ENCODE measurements around the gene METTL24.

Gene METTL24

GRCh38 chr6:110226261-110226660 lies 131.9 kb downstream of the METTL24 start:
- no peak overlapping the region for H3K4me3 ChIP-seq (ENCODE audit: low read depth, low read length)
- DNase-seq (ENCODE audit: low read depth) = no peak

- H3K4me3 ChIP-seq (ENCODE audit: low read depth, low read length) = no peak overlapping the region
- no peak for DNase-seq (ENCODE audit: low read depth)
Observed at GRCh38 chr6:110221738-110222137, 136.4 kb downstream of the METTL24 start.

GRCh38 chr6:110217266-110217665 lies 140.9 kb downstream of the METTL24 start:
- no peak for DNase-seq (ENCODE audit: low read depth)
- H3K4me3 ChIP-seq (ENCODE audit: low read depth, low read length) = no peak overlapping the region

- DNase-seq (ENCODE audit: low read depth) = no peak
- H3K4me3 ChIP-seq (ENCODE audit: low read depth, low read length) = no peak overlapping the region
Observed at GRCh38 chr6:110216140-110216539, 142.0 kb downstream of the METTL24 start.

GRCh38 chr6:110214338-110214737 lies 143.8 kb downstream of the METTL24 start:
- no peak overlapping the region for H3K4me3 ChIP-seq (ENCODE audit: low read depth, low read length)
- DNase-seq (ENCODE audit: low read depth) = no peak

- H3K4me3 ChIP-seq (ENCODE audit: low read depth, low read length) = no peak overlapping the region
- no peak for DNase-seq (ENCODE audit: low read depth)
Observed at GRCh38 chr6:110211753-110212152, 146.4 kb downstream of the METTL24 start.

- no peak overlapping the region for H3K4me3 ChIP-seq (ENCODE audit: low read depth, low read length)
- DNase-seq (ENCODE audit: low read depth) = no peak
Observed at GRCh38 chr6:110207652-110208051, 150.5 kb downstream of the METTL24 start.

- no peak overlapping the region for H3K4me3 ChIP-seq (ENCODE audit: low read depth, low read length)
- no peak for DNase-seq (ENCODE audit: low read depth)
Observed at GRCh38 chr6:110201151-110201884, 156.8 kb downstream of the METTL24 start.

- no peak overlapping the region for H3K4me3 ChIP-seq (ENCODE audit: low read depth, low read length)
- DNase-seq (ENCODE audit: low read depth) = no peak
Observed at GRCh38 chr6:110198561-110198960, 159.6 kb downstream of the METTL24 start.

GRCh38 chr6:110196874-110197273 lies 161.3 kb downstream of the METTL24 start:
- no peak overlapping the region for H3K4me3 ChIP-seq (ENCODE audit: low read depth, low read length)
- no peak for DNase-seq (ENCODE audit: low read depth)

GRCh38 chr6:110195639-110196038 lies 162.5 kb downstream of the METTL24 start:
- DNase-seq (ENCODE audit: low read depth) = no peak

More at GRCh38 chr6:110195639-110196038, 162.5 kb downstream of the METTL24 start:
- no peak overlapping the region for H3K4me3 ChIP-seq (ENCODE audit: low read depth, low read length)
